Trophoblast cell (in vitro differentiated cells and primary cell): ENCODE data around the gene EGFR.

Source experiments
- DNase-seq, 2 donors: peaks; one replicate each; pipeline ENCODE4 v3.0.0-alpha.2; 2016
- H2AFZ ChIP-seq: 2 replicates; pipeline ENCODE4 v1.6.1; 2013; ENCODE audit warnings: low read length, moderate library complexity, mild to moderate bottlenecking; ENCODE audit not compliant: insufficient read depth, poor library complexity
- H2AK5ac ChIP-seq: 2 replicates; pipeline ENCODE4 v1.6.1; 2013; ENCODE audit warnings: mild to moderate bottlenecking, low read length
- H2BK120ac ChIP-seq: 2 replicates; pipeline ENCODE4 v1.6.1; 2013; ENCODE audit warnings: low read length, mild to moderate bottlenecking, moderate library complexity; ENCODE audit not compliant: insufficient read depth, poor library complexity
- H2BK12ac ChIP-seq: 2 replicates; pipeline ENCODE4 v1.6.1; 2013; ENCODE audit warnings: mild to moderate bottlenecking, low read length, moderate library complexity
- H2BK5ac ChIP-seq: 2 replicates; pipeline ENCODE4 v1.6.1; 2013; ENCODE audit warnings: low read length, low read depth, moderate library complexity, mild to moderate bottlenecking; ENCODE audit not compliant: poor library complexity
- H3K14ac ChIP-seq: 2 replicates; pipeline ENCODE4 v1.6.1; 2013; ENCODE audit warnings: mild to moderate bottlenecking, low read length
- H3K18ac ChIP-seq: 2 replicates; pipeline ENCODE4 v1.6.1; 2013; ENCODE audit warnings: mild to moderate bottlenecking, low read length
- H3K23ac ChIP-seq: 2 replicates; pipeline ENCODE4 v1.6.1; 2013; ENCODE audit warnings: low read length
- H3K27ac ChIP-seq: 2 replicates; pipeline ENCODE4 v1.5.1; 2013; ENCODE audit warnings: low read depth, mild to moderate bottlenecking, inconsistent platforms, low read length, moderate library complexity
- H3K27me3 ChIP-seq: 2 replicates; pipeline ENCODE4 v1.6.1; 2013; ENCODE audit warnings: inconsistent platforms, mild to moderate bottlenecking, low read length, moderate library complexity; ENCODE audit not compliant: insufficient read depth
- H3K36me3 ChIP-seq, 2 experiments: 1 replicate in 1 of 2; 2 replicates in 1 of 2; pipeline ENCODE4 v1.6.1; 2013; ENCODE audit warnings: low read length in 2 of 2, mild to moderate bottlenecking in 2 of 2, moderate library complexity in 1 of 2; ENCODE audit not compliant: insufficient read depth in 2 of 2, control insufficient read depth in 1 of 2
- H3K4ac ChIP-seq: 2 replicates; pipeline ENCODE4 v1.6.1; 2013; ENCODE audit warnings: low read depth, mild to moderate bottlenecking, low read length, moderate library complexity
- H3K4me1 ChIP-seq, 2 experiments: 1 replicate in 1 of 2; 2 replicates in 1 of 2; pipeline ENCODE4 v1.6.1; 2013; ENCODE audit warnings: low read length in 2 of 2, mild to moderate bottlenecking in 2 of 2, moderate library complexity in 1 of 2; ENCODE audit not compliant: insufficient read depth in 2 of 2, control insufficient read depth in 1 of 2
- H3K4me2 ChIP-seq: 2 replicates; pipeline ENCODE4 v1.6.1; 2013; ENCODE audit warnings: inconsistent platforms, mild to moderate bottlenecking, low read length, moderate library complexity
- H3K4me3 ChIP-seq: 2 replicates; pipeline ENCODE4 v1.5.1; 2013; ENCODE audit warnings: mild to moderate bottlenecking, low read depth, low read length, inconsistent platforms
- H3K79me1 ChIP-seq: one replicate; pipeline ENCODE4 v1.6.1; 2013; ENCODE audit warnings: low read length
- H3K79me2 ChIP-seq: 2 replicates; pipeline ENCODE4 v1.6.1; 2013; ENCODE audit warnings: low read length, mild to moderate bottlenecking; ENCODE audit not compliant: control insufficient read depth, insufficient read depth, poor library complexity
- H3K9ac ChIP-seq: 2 replicates; pipeline ENCODE4 v1.6.1; 2013; ENCODE audit warnings: mild to moderate bottlenecking, low read length
- H3K9me3 ChIP-seq: 2 replicates; pipeline ENCODE4 v1.6.1; 2013; ENCODE audit warnings: low read depth, mild to moderate bottlenecking, control low read depth, inconsistent platforms, low read length; ENCODE audit not compliant: insufficient read depth
- H4K12ac ChIP-seq: 2 replicates; pipeline ENCODE4 v1.6.1; 2013; ENCODE audit warnings: low read depth, mild to moderate bottlenecking, low read length, moderate library complexity
- H4K8ac ChIP-seq: 2 replicates; pipeline ENCODE4 v1.6.1; 2013; ENCODE audit warnings: low read depth, mild to moderate bottlenecking, low read length, moderate library complexity
- H4K91ac ChIP-seq: one replicate; pipeline ENCODE4 v1.6.1; 2013; ENCODE audit warnings: low read depth, mild to moderate bottlenecking, low read length, moderate library complexity
- WGBS: extraction: QIAGEN DNeasy Blood & Tissue Kit; methylation state at CpG from one replicate; pipeline ENCODE4 v1.1.7; 2013; ENCODE audit warnings: missing lambda C conversion rate; ENCODE audit not compliant: insufficient read length, insufficient coverage; ENCODE audit errors: extremely low coverage; 5-methylcytosine and 5-hydroxymethylcytosine counted together

Gene EGFR

DNA sequence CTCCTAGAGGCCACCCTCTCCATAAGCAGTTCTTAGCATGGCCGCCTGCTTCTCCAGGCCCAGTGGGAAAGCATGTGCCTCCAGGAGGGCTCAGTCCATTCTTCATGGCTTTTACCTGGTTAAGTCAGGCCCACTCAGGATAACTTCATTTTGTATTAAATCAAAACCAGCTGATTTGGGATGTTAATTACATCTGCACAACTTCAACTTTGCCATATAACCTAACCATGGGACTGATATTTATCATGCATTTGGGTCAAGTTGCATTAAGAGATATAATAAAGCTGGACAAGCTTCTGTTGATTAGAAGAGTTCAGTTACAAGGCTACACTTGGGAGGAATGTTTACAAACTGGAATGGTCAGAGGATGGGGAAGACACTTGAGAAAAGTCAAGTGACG lies 65.5 kb downstream of the EGFR start:
- peaks cover 2 to 13% of the 10 kb centered on the region in 2 experiments for H3K4me1 ChIP-seq
- no peak overlapping the region for H3K9ac ChIP-seq
- no peak overlapping the region for H2BK12ac ChIP-seq
- H3K27me3 ChIP-seq, result no peaks in the 10 kb centered on the region
- no peaks in the 10 kb centered on the region for H3K9me3 ChIP-seq
- no peak overlapping the region for H2BK120ac ChIP-seq
- no peak overlapping the region for H3K4me3 ChIP-seq
- no CpG with 5 or more reads among the region's 2 CpGs for WGBS
- no peak overlapping the region for H2BK5ac ChIP-seq
- H3K18ac ChIP-seq, result no peak overlapping the region
- no peak for DNase-seq
- H3K36me3 ChIP-seq, result no peaks in the 10 kb centered on the region
- H3K27ac ChIP-seq, result no peak overlapping the region
- H3K4me2 ChIP-seq, result no peak overlapping the region
- H3K14ac ChIP-seq, result no peak overlapping the region
- no peak overlapping the region for H4K8ac ChIP-seq
- no peak overlapping the region for H3K4ac ChIP-seq
- no peak overlapping the region for H2AFZ ChIP-seq
- H2AK5ac ChIP-seq, result no peak overlapping the region
- no peaks in the 10 kb centered on the region for H3K79me1 ChIP-seq
- no peak overlapping the region for H4K12ac ChIP-seq
- H4K91ac ChIP-seq, result no peak overlapping the region
- H3K79me2 ChIP-seq, result no peaks in the 10 kb centered on the region
- no peak overlapping the region for H3K23ac ChIP-seq

DNA sequence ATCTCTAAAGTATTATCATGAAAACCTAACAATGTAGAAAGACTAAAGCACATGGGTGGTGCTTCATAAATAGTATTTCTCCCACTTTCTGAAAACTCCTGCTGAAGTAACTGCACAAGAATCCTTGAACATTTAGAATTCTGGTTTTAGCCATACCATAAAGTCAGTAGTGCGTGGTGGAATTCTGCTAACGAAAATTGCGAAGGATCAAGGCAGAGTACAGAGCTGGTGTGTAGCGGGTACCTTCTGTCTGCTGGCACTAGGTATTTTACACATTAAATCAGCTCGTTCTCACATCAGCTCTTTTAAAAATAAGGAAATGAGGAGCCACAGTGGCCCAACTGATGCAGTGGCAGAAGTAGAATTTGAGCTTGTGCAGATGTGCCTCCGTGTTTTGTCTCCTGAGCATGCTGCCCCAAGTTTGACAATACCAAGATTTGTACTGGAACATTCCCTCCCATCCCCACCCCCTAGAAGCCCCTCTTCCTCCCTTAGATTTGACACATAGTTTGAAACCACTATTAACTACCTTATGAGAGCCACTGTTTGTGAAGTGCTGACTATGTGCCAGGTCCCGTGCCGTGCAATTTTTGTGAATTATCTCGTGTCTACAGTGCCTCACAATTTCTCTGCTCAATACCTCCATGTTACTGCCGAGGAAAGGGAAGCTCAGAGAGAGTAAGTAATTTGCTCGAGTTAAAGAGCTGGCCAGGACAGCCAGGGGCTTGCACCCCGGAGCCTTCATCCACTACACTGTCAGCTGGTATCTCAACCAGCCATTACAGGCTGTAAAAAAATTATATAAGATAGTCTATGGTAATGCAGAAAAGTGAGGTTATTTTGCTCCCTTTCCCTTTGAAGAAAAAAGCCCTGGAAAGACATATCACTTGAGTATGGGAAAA lies 66.9 kb downstream of the EGFR start:
- H3K18ac ChIP-seq, result no peak overlapping the region
- no peak overlapping the region for H2AK5ac ChIP-seq
- H3K23ac ChIP-seq, result no peak overlapping the region
- no peaks in the 10 kb centered on the region for H3K79me1 ChIP-seq
- no peak overlapping the region for H3K27ac ChIP-seq
- H2BK120ac ChIP-seq, result no peak overlapping the region
- WGBS, result no CpG with 5 or more reads among the region's 12 CpGs
- no peak overlapping the region for H3K4me3 ChIP-seq
- H4K91ac ChIP-seq, result no peak overlapping the region
- no peak overlapping the region for H3K4me2 ChIP-seq
- no peak overlapping the region for H3K9ac ChIP-seq
- H3K9me3 ChIP-seq, result no peaks in the 10 kb centered on the region
- no peak for DNase-seq
- no peak overlapping the region for H2BK12ac ChIP-seq
- no peaks in the 10 kb centered on the region for H3K36me3 ChIP-seq
- no peak overlapping the region for H2BK5ac ChIP-seq
- no peaks in the 10 kb centered on the region for H3K27me3 ChIP-seq
- no peak overlapping the region for H4K12ac ChIP-seq
- H3K4me1 ChIP-seq, result peaks cover 2 to 10% of the 10 kb centered on the region in 2 experiments
- H4K8ac ChIP-seq, result no peak overlapping the region
- no peak overlapping the region for H3K14ac ChIP-seq
- H3K4ac ChIP-seq, result no peak overlapping the region
- H3K79me2 ChIP-seq, result no peaks in the 10 kb centered on the region
- no peak overlapping the region for H2AFZ ChIP-seq

DNA sequence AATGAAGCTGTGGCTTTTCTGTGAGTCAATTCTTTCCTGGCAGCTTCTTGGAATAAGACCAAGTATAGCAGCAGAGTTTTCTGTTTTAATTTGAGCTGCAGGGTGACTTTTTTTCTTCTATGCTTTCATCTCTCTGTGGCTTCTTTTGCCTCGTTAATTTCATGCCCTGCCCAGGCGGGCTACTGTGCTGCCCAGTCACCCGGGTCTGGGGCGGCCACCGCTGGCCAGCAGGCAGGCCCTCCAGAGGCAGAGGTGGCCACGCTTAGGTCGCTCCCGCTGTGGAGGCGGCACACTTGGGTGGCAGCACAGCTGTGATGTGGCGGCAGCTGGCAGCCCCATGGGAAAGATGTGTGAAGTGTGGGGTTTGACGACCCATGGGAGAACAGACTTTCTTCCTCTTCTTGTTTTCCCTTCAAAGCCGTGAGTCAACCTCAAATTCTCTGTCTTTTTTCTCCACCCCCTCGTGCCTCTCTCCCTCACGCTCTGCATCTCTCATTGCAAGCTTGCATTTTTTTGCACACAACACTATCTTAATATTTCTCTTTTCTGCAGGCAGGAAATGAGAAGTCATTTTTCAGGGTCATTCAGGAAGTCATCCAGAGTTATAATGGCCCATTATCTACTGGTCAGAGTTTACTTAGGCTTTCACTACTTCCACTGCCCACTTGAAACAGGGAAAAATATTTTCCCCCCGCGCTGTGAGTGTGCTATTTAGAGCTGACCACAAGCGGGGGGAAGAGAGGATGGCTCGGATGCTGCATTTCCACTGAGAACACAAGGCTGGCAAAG lies 67.8 kb downstream of the EGFR start:
- no peak overlapping the region for H3K14ac ChIP-seq
- H3K4ac ChIP-seq, result no peak overlapping the region
- no peak overlapping the region for H4K8ac ChIP-seq
- H3K36me3 ChIP-seq, result no peaks in the 10 kb centered on the region
- no peak overlapping the region for H3K18ac ChIP-seq
- H3K9me3 ChIP-seq, result no peaks in the 10 kb centered on the region
- no peak overlapping the region for H3K9ac ChIP-seq
- H4K12ac ChIP-seq, result no peak overlapping the region
- peaks cover 0 to 5% of the 10 kb centered on the region in 2 experiments for H3K4me1 ChIP-seq
- no peak overlapping the region for H3K23ac ChIP-seq
- no peak overlapping the region for H3K27ac ChIP-seq
- no peaks in the 10 kb centered on the region for H3K79me2 ChIP-seq
- H2BK5ac ChIP-seq, result no peak overlapping the region
- no peak overlapping the region for H4K91ac ChIP-seq
- H2BK120ac ChIP-seq, result no peak overlapping the region
- no peak overlapping the region for H2BK12ac ChIP-seq
- H3K4me3 ChIP-seq, result no peak overlapping the region
- H3K4me2 ChIP-seq, result no peak overlapping the region
- H3K27me3 ChIP-seq, result no peaks in the 10 kb centered on the region
- no peak overlapping the region for H2AK5ac ChIP-seq
- no peak for DNase-seq
- H2AFZ ChIP-seq, result no peak overlapping the region
- WGBS, result no CpG with 5 or more reads among the region's 18 CpGs
- no peaks in the 10 kb centered on the region for H3K79me1 ChIP-seq

DNA sequence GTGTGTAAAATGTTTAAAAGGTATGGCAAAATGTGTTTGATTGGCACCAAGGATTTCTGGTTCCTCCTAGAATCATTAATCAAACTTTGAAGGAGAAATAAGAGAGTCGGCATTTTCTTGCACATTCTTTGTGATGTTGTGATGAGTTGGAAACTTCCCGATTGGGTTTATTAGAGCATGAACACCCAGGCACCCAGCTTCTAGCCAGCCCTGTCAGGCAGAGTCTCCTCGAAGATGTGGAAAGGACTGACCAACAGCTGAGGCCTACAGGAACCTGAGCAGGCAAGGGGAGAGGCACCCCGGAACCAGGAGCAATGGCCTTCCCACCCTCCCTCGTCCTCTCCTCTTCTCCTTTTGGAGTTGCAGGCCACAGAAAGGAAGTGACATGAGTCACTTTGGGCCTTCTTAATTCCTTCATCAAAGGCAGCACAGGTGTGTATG lies 68.7 kb downstream of the EGFR start:
- H2BK5ac ChIP-seq, result no peak overlapping the region
- no peak overlapping the region for H2AFZ ChIP-seq
- H3K79me2 ChIP-seq, result no peaks in the 10 kb centered on the region
- H2BK12ac ChIP-seq, result no peak overlapping the region
- H2BK120ac ChIP-seq, result no peak overlapping the region
- peaks cover 0 to 5% of the 10 kb centered on the region in 2 experiments for H3K4me1 ChIP-seq
- no peak overlapping the region for H3K14ac ChIP-seq
- no peak overlapping the region for H4K91ac ChIP-seq
- WGBS, result no CpG with 5 or more reads among the region's 5 CpGs
- H3K36me3 ChIP-seq, result no peaks in the 10 kb centered on the region
- H3K79me1 ChIP-seq, result no peaks in the 10 kb centered on the region
- no peak overlapping the region for H3K4me2 ChIP-seq
- no peak overlapping the region for H3K27ac ChIP-seq
- no peak overlapping the region for H3K9ac ChIP-seq
- H4K8ac ChIP-seq, result no peak overlapping the region
- no peaks in the 10 kb centered on the region for H3K9me3 ChIP-seq
- no peak for DNase-seq
- no peak overlapping the region for H3K23ac ChIP-seq
- no peak overlapping the region for H2AK5ac ChIP-seq
- H3K18ac ChIP-seq, result no peak overlapping the region
- H3K4ac ChIP-seq, result no peak overlapping the region
- H4K12ac ChIP-seq, result no peak overlapping the region
- no peak overlapping the region for H3K4me3 ChIP-seq
- no peaks in the 10 kb centered on the region for H3K27me3 ChIP-seq
